ENCODE measurements around the gene SLX4IP. TPM values are rescaled to one million over a fixed set of nuclear protein-coding genes. Genes with fewer than 3 reads are reported as not detected.

SLX4IP gene
- total RNA-seq, 2 experiments from 2014 or later, result 7.6 to 8.5 TPM

- H3K27ac Mint-ChIP-seq, result no peak overlapping the region
Observed at GRCh38 chr20:10530883-10531282, 95.8 kb downstream of the SLX4IP start.

DNA sequence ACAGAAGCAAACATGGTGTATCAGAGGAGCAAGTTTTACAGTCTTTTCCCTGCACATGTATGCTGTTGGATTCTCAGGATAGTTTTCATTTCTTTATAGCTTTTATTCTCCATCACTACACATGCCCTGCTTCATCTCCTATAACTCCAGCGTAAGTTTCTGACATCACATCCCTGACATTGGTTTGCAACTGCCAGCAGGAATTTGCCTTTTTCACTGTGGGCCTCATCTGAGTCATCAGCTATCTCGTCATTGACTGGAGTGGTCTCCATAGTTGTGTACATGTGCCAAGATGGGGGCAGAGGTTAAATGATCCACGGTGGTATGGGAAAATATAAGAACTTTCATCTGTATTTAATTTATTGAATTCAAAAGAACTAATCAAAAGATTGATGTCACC is 96.7 kb downstream of the SLX4IP start:
- no peak overlapping the region for H3K27ac Mint-ChIP-seq
- no peaks in the 10 kb centered on the region for H3K27me3 Mint-ChIP-seq
- H3K9me3 Mint-ChIP-seq, result no peaks in the 10 kb centered on the region
- peaks cover 10% of the 10 kb centered on the region for H3K4me1 Mint-ChIP-seq
- peaks cover 2% of the 10 kb centered on the region for H3K36me3 Mint-ChIP-seq
- no peak overlapping the region for H3K4me3 Mint-ChIP-seq
- ATAC-seq (ENCODE audit: low read depth) (no peak), DNase-seq (no peak)
- POLR2A ChIA-PET, result no interaction called here

More at GRCh38 chr20:10530883-10531282, 95.8 kb downstream of the SLX4IP start:
- H3K27me3 Mint-ChIP-seq, result no peaks in the 10 kb centered on the region
- peaks cover 4% of the 10 kb centered on the region for H3K36me3 Mint-ChIP-seq
- POLR2A ChIA-PET, result no interaction called here
- DNase-seq (no peak), ATAC-seq (ENCODE audit: low read depth) (no peak)
- H3K9me3 Mint-ChIP-seq, result no peaks in the 10 kb centered on the region
- H3K4me3 Mint-ChIP-seq, result no peak overlapping the region
- H3K4me1 Mint-ChIP-seq, result peaks cover 10% of the 10 kb centered on the region

DNA sequence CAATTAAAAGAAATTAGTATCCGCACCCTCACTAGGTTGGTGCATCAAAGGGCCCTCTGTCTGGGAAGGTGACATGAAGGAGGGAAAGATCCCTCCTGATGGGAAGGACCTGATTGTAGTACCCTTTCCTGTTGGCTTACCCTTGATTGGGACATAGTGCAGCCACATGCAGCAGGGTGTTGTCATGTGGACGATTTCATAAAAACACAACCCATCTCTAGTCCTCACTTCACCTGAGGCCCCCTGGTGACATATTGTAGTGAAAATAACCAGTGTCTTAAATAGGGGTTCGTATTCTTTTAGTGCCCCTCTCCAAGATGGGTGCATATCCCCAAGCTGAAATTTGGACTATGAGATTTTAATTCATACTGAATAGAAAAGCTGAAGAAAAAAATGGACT is 97.3 kb downstream of the SLX4IP start:
- ATAC-seq (ENCODE audit: low read depth), result no peak
- Mint-ChIP-seq H3K27ac (no peak overlapping the region), H3K4me3 (no peak overlapping the region), H3K4me1 (peaks cover 10% of the 10 kb centered on the region), H3K9me3 (no peaks in the 10 kb centered on the region), H3K27me3 (no peaks in the 10 kb centered on the region), H3K36me3 (peaks cover 2% of the 10 kb centered on the region)
- POLR2A ChIA-PET, result no interaction called here
- DNase-seq, result no peak

- H3K4me1 Mint-ChIP-seq, result peaks cover 14% of the 10 kb centered on the region
- DNase-seq, result peak; percentile 34
- H3K36me3 Mint-ChIP-seq, result peaks cover 2% of the 10 kb centered on the region
- no peak for ATAC-seq (ENCODE audit: low read depth)
- no peaks in the 10 kb centered on the region for H3K9me3 Mint-ChIP-seq
- POLR2A ChIA-PET, result no interaction called here
- no peaks in the 10 kb centered on the region for H3K27me3 Mint-ChIP-seq
- H3K4me3 Mint-ChIP-seq, result no peak overlapping the region
- H3K27ac Mint-ChIP-seq, result no peak overlapping the region
Observed at GRCh38 chr20:10536531-10536930, 101.4 kb downstream of the SLX4IP start.

DNA sequence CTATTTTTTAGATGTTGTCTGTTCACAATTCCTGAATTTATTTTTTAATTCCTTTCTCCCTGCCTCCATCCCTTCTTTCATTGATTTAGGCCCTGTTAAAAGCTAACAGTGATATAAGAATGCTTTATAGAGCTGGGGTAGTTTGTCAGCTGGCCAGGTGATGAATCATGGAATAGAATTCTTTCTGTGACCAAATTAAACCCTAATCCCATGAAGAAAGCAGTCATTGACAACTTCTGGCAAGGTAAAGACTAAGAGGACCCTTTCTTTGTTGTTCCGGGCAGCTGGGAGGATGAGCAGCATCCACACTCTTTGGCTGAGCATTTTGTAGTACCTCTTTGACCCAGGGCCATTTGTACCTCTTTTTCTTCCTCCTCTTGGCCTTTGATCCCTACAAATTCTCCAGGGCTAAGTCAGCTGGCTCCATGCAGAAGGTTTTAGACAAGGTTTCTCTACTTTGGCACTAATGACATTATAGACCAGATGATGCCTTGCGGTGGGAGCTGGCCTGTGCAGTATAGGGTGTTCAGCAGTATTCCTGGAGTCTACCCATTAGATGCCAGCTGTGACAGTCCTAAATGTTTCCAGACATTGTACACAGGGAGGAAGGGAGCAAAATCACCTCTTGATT is 102.9 kb downstream of the SLX4IP start:
- no peak for ATAC-seq (ENCODE audit: low read depth)
- DNase-seq, result no peak
- H3K27ac Mint-ChIP-seq, result no peak overlapping the region

GRCh38 chr20:10538768-10539167 is 103.7 kb downstream of the SLX4IP start:
- H3K36me3 Mint-ChIP-seq, result peaks cover 8% of the 10 kb centered on the region
- no peak for ATAC-seq (ENCODE audit: low read depth)
- DNase-seq, result no peak
- no peaks in the 10 kb centered on the region for H3K27me3 Mint-ChIP-seq
- no peaks in the 10 kb centered on the region for H3K9me3 Mint-ChIP-seq
- POLR2A ChIA-PET, result no interaction called here
- H3K4me1 Mint-ChIP-seq, result peaks cover 12% of the 10 kb centered on the region
- H3K4me3 Mint-ChIP-seq, result no peak overlapping the region
- no peak overlapping the region for H3K27ac Mint-ChIP-seq

More for the DNA sequence above, 102.9 kb downstream of the SLX4IP start:
- POLR2A ChIA-PET, result no interaction called here
- H3K4me1 Mint-ChIP-seq, result peaks cover 10% of the 10 kb centered on the region
- H3K36me3 Mint-ChIP-seq, result peaks cover 6% of the 10 kb centered on the region
- no peaks in the 10 kb centered on the region for H3K9me3 Mint-ChIP-seq
- H3K4me3 Mint-ChIP-seq, result no peak overlapping the region
- no peaks in the 10 kb centered on the region for H3K27me3 Mint-ChIP-seq

DNA sequence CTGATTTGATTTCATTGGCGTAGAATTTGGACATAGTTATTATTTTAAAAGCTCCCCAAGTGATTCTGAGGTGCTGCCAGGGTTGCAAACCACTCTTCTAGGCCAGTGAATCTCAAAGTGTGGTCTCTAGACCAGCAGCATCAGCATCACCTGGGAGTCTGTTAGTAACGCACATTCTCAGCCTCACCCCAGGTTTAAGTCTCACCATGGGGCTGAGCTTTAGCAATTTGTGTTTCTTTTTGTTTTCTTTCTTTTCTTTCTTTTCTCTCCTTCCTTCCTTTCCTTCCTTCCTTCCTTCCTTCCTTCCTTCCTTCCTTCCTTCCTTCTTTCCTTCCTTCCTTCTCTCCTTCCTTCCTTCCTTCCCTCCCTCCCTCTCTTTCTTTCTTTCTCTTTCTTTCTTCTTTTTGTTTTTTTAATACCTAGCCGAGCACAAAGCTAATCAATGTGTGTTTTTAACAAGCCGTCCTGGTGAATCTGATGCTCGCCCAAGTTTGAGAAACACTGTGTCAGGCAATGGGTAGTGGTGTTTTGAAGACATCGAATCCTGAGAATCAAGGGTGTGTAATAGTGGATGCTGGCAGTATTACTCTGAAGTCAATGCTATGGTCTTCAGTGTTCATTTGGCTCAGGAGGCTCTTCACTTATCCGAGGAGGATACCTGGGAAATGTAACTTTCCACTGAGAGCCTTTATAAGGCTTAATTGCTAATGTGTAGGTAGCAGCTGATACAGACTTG is 104.9 kb downstream of the SLX4IP start:
- Mint-ChIP-seq H3K27me3 (no peaks in the 10 kb centered on the region), H3K36me3 (peaks cover 8% of the 10 kb centered on the region), H3K4me1 (peaks cover 13% of the 10 kb centered on the region), H3K4me3 (no peak overlapping the region), H3K9me3 (no peaks in the 10 kb centered on the region), H3K27ac (no peak overlapping the region)
- DNase-seq, result no peak
- POLR2A ChIA-PET, result interaction anchor here (0.6 kb wide), 1 partner anchor 535 kb away, joined by 8 read pairs; no protein-coding TSS in a partner anchor
- ATAC-seq (ENCODE audit: low read depth), result no peak

- Mint-ChIP-seq H3K4me1 (peaks cover 13% of the 10 kb centered on the region), H3K27ac (no peak overlapping the region), H3K27me3 (no peaks in the 10 kb centered on the region), H3K4me3 (no peak overlapping the region), H3K36me3 (peaks cover 8% of the 10 kb centered on the region), H3K9me3 (no peaks in the 10 kb centered on the region)
- POLR2A ChIA-PET, result interaction anchor here (0.6 kb wide), 1 partner anchor 534 kb away, joined by 8 read pairs; no protein-coding TSS in a partner anchor
- ATAC-seq (ENCODE audit: low read depth) (no peak), DNase-seq (no peak)
Observed at GRCh38 chr20:10540636-10541493, 105.8 kb downstream of the SLX4IP start.

GRCh38 chr20:10541668-10542411 is 106.7 kb downstream of the SLX4IP start:
- POLR2A ChIA-PET, result no interaction called here
- Mint-ChIP-seq H3K36me3 (peaks cover 8% of the 10 kb centered on the region), H3K4me3 (no peak overlapping the region), H3K27ac (no peak overlapping the region), H3K9me3 (no peaks in the 10 kb centered on the region), H3K27me3 (no peaks in the 10 kb centered on the region), H3K4me1 (peaks cover 13% of the 10 kb centered on the region)
- DNase-seq (no peak), ATAC-seq (ENCODE audit: low read depth) (no peak)

DNA sequence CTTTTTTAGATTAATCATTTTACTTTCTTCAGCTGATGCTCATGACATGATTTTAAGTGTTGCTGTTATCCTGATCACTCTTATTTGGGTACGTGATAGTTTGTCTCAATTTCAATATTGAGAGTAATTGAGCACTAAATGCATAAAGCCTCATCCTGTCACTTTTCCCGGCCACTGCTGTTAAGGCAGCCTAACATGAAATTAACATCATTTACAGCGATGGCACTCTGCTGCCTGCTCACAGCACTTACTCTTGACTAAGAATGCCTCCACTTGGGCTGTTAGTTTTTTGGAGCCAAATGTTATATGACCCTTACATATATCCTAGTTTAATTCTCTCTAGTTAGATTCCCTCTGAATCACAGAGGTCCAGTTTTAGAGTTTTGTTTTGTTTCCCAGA is 107.3 kb downstream of the SLX4IP start:
- H3K27ac Mint-ChIP-seq, result no peak overlapping the region
- DNase-seq (no peak), ATAC-seq (ENCODE audit: low read depth) (no peak)
- H3K9me3 Mint-ChIP-seq, result no peaks in the 10 kb centered on the region
- H3K27me3 Mint-ChIP-seq, result no peaks in the 10 kb centered on the region
- peaks cover 15% of the 10 kb centered on the region for H3K4me1 Mint-ChIP-seq
- POLR2A ChIA-PET, result no interaction called here
- peaks cover 9% of the 10 kb centered on the region for H3K36me3 Mint-ChIP-seq
- H3K4me3 Mint-ChIP-seq, result no peak overlapping the region

DNA sequence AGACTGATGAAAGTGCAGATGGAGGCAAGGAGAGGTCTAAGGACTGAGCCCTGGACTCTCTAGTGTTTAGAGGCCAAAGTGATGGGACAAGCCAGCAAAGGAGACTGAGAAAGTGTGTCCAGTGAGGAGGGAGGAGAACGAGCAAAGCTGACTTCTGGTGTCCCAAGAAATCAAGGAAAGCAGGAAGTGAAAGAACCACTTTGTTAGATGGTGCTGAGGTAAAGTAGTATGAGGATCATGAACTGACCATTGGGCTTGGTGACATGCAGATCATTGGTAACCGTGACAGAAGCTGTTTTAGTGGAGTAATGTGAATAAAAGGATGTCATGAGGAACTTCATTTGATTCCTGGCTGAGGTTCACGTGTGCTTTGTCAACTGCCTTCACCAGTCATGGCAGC is 108.4 kb downstream of the SLX4IP start:
- peaks cover 11% of the 10 kb centered on the region for H3K36me3 Mint-ChIP-seq
- no peaks in the 10 kb centered on the region for H3K27me3 Mint-ChIP-seq
- POLR2A ChIA-PET, result no interaction called here
- no peak overlapping the region for H3K4me3 Mint-ChIP-seq
- ATAC-seq (ENCODE audit: low read depth) (no peak), DNase-seq (no peak)
- H3K9me3 Mint-ChIP-seq, result no peaks in the 10 kb centered on the region
- no peak overlapping the region for H3K27ac Mint-ChIP-seq
- peaks cover 17% of the 10 kb centered on the region for H3K4me1 Mint-ChIP-seq

- ATAC-seq (ENCODE audit: low read depth), result no peak
- H3K4me1 Mint-ChIP-seq, result peaks cover 29% of the 10 kb centered on the region
Observed at GRCh38 chr20:10547276-10548114, 112.4 kb downstream of the SLX4IP start.

More at GRCh38 chr20:10547276-10548114, 112.4 kb downstream of the SLX4IP start:
- POLR2A ChIA-PET, result no interaction called here
- Mint-ChIP-seq H3K36me3 (peaks cover 7% of the 10 kb centered on the region), H3K27me3 (no peaks in the 10 kb centered on the region), H3K9me3 (no peaks in the 10 kb centered on the region), H3K4me3 (no peak overlapping the region), H3K27ac (no peak overlapping the region)
- DNase-seq, result no peak

Data from activated naive CD8-positive, alpha-beta T cell treated with anti-CD3 and anti-CD28 coated beads, Interleukin-2, amount 10 ng/mL, durations not matched to agents 7 days and 5 days (primary cell).